GM23248 (cell line): Measurements from ENCODE around the gene CDK10.

ENCODE experiments used
- EZH2 ChIP-seq: fragments of 200-600 bp; sonication (generic); IDR thresholded peaks from 2 replicates; pipeline ENCODE4 v1.6.1; 2018; ENCODE audit warnings: antibody characterized with exemption, mild to moderate bottlenecking; ENCODE audit not compliant: insufficient read depth, poor library complexity, severe bottlenecking
- EZH2phosphoT487 ChIP-seq: fragments of 200-600 bp; sonication (generic); IDR thresholded peaks from 2 replicates; pipeline ENCODE4 v1.6.1; 2018; ENCODE audit warnings: antibody characterized with exemption, moderate library complexity, mild to moderate bottlenecking, low read depth; ENCODE audit not compliant: insufficient read depth

- TF ChIP-seq EZH2: no peak
- no peak for TF ChIP-seq EZH2phosphoT487
Observed at GRCh38 chr16:89720551-89720812, 34.0 kb downstream of the CDK10 start.
